ENCODE data around the gene CMPK2. TPM values are rescaled to one million over a fixed set of nuclear protein-coding genes. Genes with fewer than 3 reads are reported as not detected.

The CMPK2 gene
- total and polyA plus RNA-seq, 9 of the 15 experiments (the other 6 are each of a cell fraction or from before 2014, with no cell fraction given) = 2.6 to 10.5 (median 5.0) TPM

DNA sequence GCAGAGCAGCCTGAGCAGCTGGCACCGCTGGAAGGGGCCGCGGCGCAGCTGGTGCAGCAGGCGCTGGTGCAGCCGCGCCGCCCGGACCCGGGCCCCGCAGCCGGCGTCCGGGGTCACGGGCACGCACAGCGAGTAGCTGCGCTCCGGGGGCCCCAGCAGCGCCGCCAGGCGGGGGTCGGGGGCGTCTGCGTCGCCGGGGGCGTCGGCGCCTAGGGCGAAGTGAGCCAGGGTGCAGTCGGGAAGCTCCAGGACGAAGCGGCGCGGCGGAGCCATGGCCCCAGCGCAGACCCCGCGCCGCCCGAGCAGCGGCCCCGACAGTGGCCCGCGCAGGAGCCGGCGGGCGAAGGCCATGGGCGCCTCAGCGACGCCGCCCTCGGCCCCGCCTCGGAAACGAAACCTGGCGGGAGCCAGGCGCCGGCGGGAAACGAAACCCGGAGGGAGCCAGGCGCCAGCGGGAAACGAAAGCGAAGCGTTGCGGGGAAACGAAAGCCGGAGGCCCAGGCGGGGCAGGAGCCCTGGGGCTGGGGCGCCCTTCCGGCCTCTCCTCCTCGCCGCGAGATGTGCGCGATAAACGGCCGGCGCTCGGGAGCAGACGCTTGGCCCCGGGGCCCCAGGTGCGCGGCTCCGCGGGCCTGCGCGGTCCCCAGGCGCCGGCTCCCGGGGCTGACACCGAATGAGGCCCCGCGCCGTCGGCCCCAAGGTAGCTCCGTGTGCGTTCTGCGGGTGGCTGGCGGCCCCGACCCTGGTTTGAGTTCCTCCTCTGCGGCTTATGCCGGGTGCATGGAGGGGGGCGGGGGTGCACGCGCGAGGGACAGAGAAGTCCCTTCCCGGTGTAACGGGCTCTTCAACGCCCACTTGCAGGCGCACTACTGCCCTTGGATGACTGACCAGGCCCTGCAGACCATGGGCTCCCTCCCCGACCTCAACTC lies at the start of gene CMPK2 (continued):
- TF ChIP-seq CBFB (CRISPR knock-in tag; IDR thresholded peaks at IDR 0.05) (peak; percentile 66; the same call in 1 of the 2 replicates), SRSF1 (IDR thresholded peaks at IDR 0.05; ENCODE audit: low read depth, low read length) (no peak), RNF2 (IDR thresholded peaks at IDR 0.05) (peak; percentile 65; the same call in 1 of the 2 replicates), HNRNPLL (IDR thresholded peaks at IDR 0.05; ENCODE audit: low read depth, low read length, poor library complexity, severe bottlenecking) (no peak), ZNF57 (CRISPR knock-in tag; IDR thresholded peaks at IDR 0.05) (no peak), CHD1 (IDR thresholded peaks at IDR 0.05; ENCODE audit: low read length) (peak; percentile 80), XRCC4 (IDR thresholded peaks at IDR 0.05; ENCODE audit: extremely low read depth, insufficient read depth, insufficient read length) (no peak), BDP1 (IDR thresholded peaks at IDR 0.05; ENCODE audit: insufficient read depth, insufficient read length) (no peak), CCAR2 (IDR thresholded peaks at IDR 0.05; ENCODE audit: low read depth, low read length) (no peak), NBN (IDR thresholded peaks at IDR 0.05; ENCODE audit: low read depth) (no peak), ZNF232 (CRISPR knock-in tag; IDR thresholded peaks at IDR 0.05) (no peak), E2F3 (CRISPR knock-in tag; IDR thresholded peaks at IDR 0.05) (peak; percentile 96), SP2 (IDR thresholded peaks at IDR 0.05; ENCODE audit: extremely low read depth, low read depth, low read length, poor library complexity, severe bottlenecking) (no peak), ZNF586 (CRISPR knock-in tag; conservative IDR thresholded peaks at IDR 0.05) (no peak), MEIS2 (IDR thresholded peaks at IDR 0.05; ENCODE audit: partially characterized antibody) (no peak), PRMT5 (CRISPR knock-in tag; IDR thresholded peaks at IDR 0.05) (no peak), TOE1 (IDR thresholded peaks at IDR 0.05; ENCODE audit: borderline replicate concordance) (no peak; the same call in 1 of the 2 replicates), TOE1 (CRISPR knock-in tag; IDR thresholded peaks at IDR 0.05; ENCODE audit: borderline replicate concordance, low read depth) (no peak), NR2C1 (IDR thresholded peaks at IDR 0.05) (no peak), NR2C1 (tag; IDR thresholded peaks at IDR 0.05) (no peak)
- TF ChIP-seq, protein P1, sequence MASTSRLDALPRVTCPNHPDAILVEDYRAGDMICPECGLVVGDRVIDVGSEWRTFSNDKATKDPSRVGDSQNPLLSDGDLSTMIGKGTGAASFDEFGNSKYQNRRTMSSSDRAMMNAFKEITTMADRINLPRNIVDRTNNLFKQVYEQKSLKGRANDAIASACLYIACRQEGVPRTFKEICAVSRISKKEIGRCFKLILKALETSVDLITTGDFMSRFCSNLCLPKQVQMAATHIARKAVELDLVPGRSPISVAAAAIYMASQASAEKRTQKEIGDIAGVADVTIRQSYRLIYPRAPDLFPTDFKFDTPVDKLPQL (IDR thresholded peaks at IDR 0.05; ENCODE audit: extremely low read depth, insufficient read length) = no peak
- TF ChIP-seq, protein P2, sequence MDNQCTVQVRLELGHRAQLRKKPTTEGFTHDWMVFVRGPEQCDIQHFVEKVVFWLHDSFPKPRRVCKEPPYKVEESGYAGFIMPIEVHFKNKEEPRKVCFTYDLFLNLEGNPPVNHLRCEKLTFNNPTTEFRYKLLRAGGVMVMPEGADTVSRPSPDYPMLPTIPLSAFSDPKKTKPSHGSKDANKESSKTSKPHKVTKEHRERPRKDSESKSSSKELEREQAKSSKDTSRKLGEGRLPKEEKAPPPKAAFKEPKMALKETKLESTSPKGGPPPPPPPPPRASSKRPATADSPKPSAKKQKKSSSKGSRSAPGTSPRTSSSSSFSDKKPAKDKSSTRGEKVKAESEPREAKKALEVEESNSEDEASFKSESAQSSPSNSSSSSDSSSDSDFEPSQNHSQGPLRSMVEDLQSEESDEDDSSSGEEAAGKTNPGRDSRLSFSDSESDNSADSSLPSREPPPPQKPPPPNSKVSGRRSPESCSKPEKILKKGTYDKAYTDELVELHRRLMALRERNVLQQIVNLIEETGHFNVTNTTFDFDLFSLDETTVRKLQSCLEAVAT (IDR thresholded peaks at IDR 0.05) = no peak
- TF ChIP-seq, protein P3, sequence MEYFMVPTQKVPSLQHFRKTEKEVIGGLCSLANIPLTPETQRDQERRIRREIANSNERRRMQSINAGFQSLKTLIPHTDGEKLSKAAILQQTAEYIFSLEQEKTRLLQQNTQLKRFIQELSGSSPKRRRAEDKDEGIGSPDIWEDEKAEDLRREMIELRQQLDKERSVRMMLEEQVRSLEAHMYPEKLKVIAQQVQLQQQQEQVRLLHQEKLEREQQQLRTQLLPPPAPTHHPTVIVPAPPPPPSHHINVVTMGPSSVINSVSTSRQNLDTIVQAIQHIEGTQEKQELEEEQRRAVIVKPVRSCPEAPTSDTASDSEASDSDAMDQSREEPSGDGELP (CRISPR knock-in tag; IDR thresholded peaks at IDR 0.05; ENCODE audit: borderline replicate concordance) = peak; percentile 9; the same call in 1 of the 2 replicates
- TF ChIP-seq, protein P4, sequence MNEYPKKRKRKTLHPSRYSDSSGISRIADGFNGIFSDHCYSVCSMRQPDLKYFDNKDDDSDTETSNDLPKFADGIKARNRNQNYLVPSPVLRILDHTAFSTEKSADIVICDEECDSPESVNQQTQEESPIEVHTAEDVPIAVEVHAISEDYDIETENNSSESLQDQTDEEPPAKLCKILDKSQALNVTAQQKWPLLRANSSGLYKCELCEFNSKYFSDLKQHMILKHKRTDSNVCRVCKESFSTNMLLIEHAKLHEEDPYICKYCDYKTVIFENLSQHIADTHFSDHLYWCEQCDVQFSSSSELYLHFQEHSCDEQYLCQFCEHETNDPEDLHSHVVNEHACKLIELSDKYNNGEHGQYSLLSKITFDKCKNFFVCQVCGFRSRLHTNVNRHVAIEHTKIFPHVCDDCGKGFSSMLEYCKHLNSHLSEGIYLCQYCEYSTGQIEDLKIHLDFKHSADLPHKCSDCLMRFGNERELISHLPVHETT (CRISPR knock-in tag; conservative IDR thresholded peaks at IDR 0.05 in 1 of 2, IDR thresholded peaks at IDR 0.05 in 1 of 2) = peak in 1 of 2 experiments; percentile 89; a peak in 2 of 4 replicates

Measured in K562 (cell line).